Measurements from ENCODE around the gene GJC2. TPM values are rescaled to one million over a fixed set of nuclear protein-coding genes. Genes with fewer than 3 reads are reported as not detected.

Gene GJC2
- total RNA-seq, 1 donor from 2014 or later: 2.5 TPM

- H3K27me3 Mint-ChIP-seq (ENCODE audit: low read depth): no peaks in the 10 kb centered on the region
- no peak overlapping the region for H3K4me3 Mint-ChIP-seq
- TF ChIP-seq CTCF (IDR thresholded peaks at IDR 0.05; ENCODE audit: unreplicated experiment): no peak
- H3K4me1 Mint-ChIP-seq: peaks cover 24% of the 10 kb centered on the region
- no peak overlapping the region for H3K27ac Mint-ChIP-seq
- H3K36me3 Mint-ChIP-seq: peaks cover 2% of the 10 kb centered on the region
- no peaks in the 10 kb centered on the region for H3K9me3 Mint-ChIP-seq
- DNase-seq (ENCODE audit: low spot score in 2 of 2, unreplicated experiment in 2 of 2): no peak
Measured at GRCh38 chr1:228112167-228112566, 37.6 kb upstream of the GJC2 start.

DNA sequence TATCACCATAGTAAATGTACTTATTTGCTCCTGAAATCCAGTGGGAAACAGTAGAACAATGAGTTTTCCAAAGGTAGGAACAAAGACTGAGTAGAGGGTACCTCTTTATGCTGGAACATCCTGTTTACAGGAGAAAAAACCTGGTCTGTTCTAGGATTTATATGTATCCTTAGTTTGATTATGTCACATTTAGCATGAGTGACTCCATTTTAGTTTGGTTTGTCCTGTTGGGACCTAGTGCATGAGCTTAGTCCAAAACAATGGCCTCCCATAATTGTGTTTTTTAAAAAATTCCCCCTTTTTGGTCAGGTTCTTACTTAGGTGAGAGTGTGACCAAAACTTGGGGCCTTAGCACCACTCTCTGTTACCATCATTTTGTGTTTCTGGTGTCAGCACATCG is 37.1 kb upstream of the GJC2 start:
- Mint-ChIP-seq H3K27ac (no peak overlapping the region), H3K27me3 (ENCODE audit: low read depth) (no peaks in the 10 kb centered on the region)
- no peak for TF ChIP-seq CTCF (IDR thresholded peaks at IDR 0.05; ENCODE audit: unreplicated experiment)

DNA sequence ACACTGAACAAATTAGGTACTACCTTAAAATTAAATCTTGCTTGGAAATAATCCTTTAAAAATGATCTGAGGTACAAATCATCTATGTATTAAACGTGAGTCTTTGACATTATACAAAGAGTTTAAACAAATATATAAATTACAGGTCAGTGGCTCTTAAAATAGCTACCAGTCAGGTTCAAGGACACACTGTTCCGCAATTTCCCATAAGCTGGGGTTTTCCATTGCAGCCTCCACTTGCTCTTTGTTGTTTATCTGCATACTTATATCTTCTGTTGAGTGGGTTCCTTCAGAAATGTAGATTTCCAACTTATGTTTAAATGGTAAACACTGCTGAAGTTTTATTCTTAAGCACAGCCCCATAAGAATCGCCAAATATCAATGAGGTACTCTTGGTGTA is 34.9 kb upstream of the GJC2 start:
- no peak for TF ChIP-seq CTCF (IDR thresholded peaks at IDR 0.05; ENCODE audit: unreplicated experiment)
- Mint-ChIP-seq H3K27me3 (ENCODE audit: low read depth) (no peaks in the 10 kb centered on the region), H3K27ac (no peak overlapping the region), H3K4me3 (no peak overlapping the region), H3K9me3 (peaks cover 13% of the 10 kb centered on the region), H3K4me1 (peaks cover 10% of the 10 kb centered on the region), H3K36me3 (peaks cover 7% of the 10 kb centered on the region)
- DNase-seq (ENCODE audit: low spot score in 2 of 2, unreplicated experiment in 2 of 2): no peak

More for the DNA sequence above, 37.1 kb upstream of the GJC2 start:
- H3K9me3 Mint-ChIP-seq: peaks cover 2% of the 10 kb centered on the region
- no peak overlapping the region for H3K4me3 Mint-ChIP-seq
- peaks cover 24% of the 10 kb centered on the region for H3K4me1 Mint-ChIP-seq
- no peak for DNase-seq (ENCODE audit: low spot score in 2 of 2, unreplicated experiment in 2 of 2)
- peaks cover 4% of the 10 kb centered on the region for H3K36me3 Mint-ChIP-seq

GRCh38 chr1:228117335-228117734 is 32.4 kb upstream of the GJC2 start:
- H3K4me1 Mint-ChIP-seq: no peaks in the 10 kb centered on the region
- no peak overlapping the region for H3K4me3 Mint-ChIP-seq
- peaks cover 15% of the 10 kb centered on the region for H3K9me3 Mint-ChIP-seq
- H3K27ac Mint-ChIP-seq: no peak overlapping the region
- TF ChIP-seq CTCF (IDR thresholded peaks at IDR 0.05; ENCODE audit: unreplicated experiment): no peak
- H3K27me3 Mint-ChIP-seq (ENCODE audit: low read depth): peaks cover 2% of the 10 kb centered on the region
- H3K36me3 Mint-ChIP-seq: peaks cover 7% of the 10 kb centered on the region
- no peak for DNase-seq (ENCODE audit: low spot score in 2 of 2, unreplicated experiment in 2 of 2)

DNA sequence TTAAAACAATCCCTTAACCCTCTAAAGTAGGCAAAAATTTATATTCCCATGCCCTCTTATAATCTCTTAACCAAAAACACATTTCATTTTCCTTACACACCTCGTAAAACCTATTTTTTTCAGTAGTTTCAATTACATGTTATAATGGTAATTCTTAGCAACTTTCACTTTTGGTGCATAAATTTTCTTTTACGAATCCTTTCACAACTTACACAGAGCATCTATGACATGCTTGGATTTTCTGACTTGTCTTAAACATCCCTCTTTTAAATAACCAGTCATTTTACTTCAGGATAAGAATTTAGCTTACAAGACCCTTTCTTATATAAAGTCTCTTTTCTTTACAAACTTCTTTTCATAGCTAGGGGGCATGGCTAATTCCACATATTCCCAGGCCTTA is 31.7 kb upstream of the GJC2 start:
- H3K27me3 Mint-ChIP-seq (ENCODE audit: low read depth): peaks cover 6% of the 10 kb centered on the region
- peaks cover 7% of the 10 kb centered on the region for H3K36me3 Mint-ChIP-seq
- no peak for DNase-seq (ENCODE audit: low spot score in 2 of 2, unreplicated experiment in 2 of 2)
- peaks cover 15% of the 10 kb centered on the region for H3K9me3 Mint-ChIP-seq
- no peak overlapping the region for H3K4me3 Mint-ChIP-seq
- TF ChIP-seq CTCF (IDR thresholded peaks at IDR 0.05; ENCODE audit: unreplicated experiment): no peak
- no peak overlapping the region for H3K27ac Mint-ChIP-seq
- H3K4me1 Mint-ChIP-seq: no peaks in the 10 kb centered on the region

- TF ChIP-seq CTCF (IDR thresholded peaks at IDR 0.05; ENCODE audit: unreplicated experiment): no peak
- peaks cover 6% of the 10 kb centered on the region for H3K27me3 Mint-ChIP-seq (ENCODE audit: low read depth)
- no peak overlapping the region for H3K4me3 Mint-ChIP-seq
- no peak for DNase-seq (ENCODE audit: low spot score in 2 of 2, unreplicated experiment in 2 of 2)
- peaks cover 7% of the 10 kb centered on the region for H3K36me3 Mint-ChIP-seq
- H3K27ac Mint-ChIP-seq: no peak overlapping the region
- no peaks in the 10 kb centered on the region for H3K4me1 Mint-ChIP-seq
- H3K9me3 Mint-ChIP-seq: peaks cover 15% of the 10 kb centered on the region
Measured at GRCh38 chr1:228120351-228120750, 29.4 kb upstream of the GJC2 start.
